HepG2 (cell line): ENCODE measurements around the gene UBAC1. TPM values are rescaled to one million over a fixed set of nuclear protein-coding genes. Genes with fewer than 3 reads are reported as not detected.

Experiments
- EP300 ChIP-seq, 3 experiments: sonication (generic) in 1 of 3; formaldehyde crosslinking in 1 of 3; IDR thresholded peaks; 2 replicates each; pipeline versions ENCODE4 v1.5.1 to v1.6.1; 2011 to 2020; ENCODE audit warnings: low read depth in 2 of 3, low read length in 2 of 3, borderline replicate concordance in 1 of 3, improper control_type of control experiment in 1 of 3, mild to moderate bottlenecking in 1 of 3, missing genetic modification reagents in 1 of 3, moderate library complexity in 1 of 3
- FOXK2 ChIP-seq: fragments of 450-650 bp; IDR thresholded peaks from 2 replicates; pipeline ENCODE4 v1.6.1; 2016
- FOXM1 ChIP-seq: sonication (generic); formaldehyde crosslinking; IDR thresholded peaks from 2 replicates; pipeline ENCODE4 v1.5.0; 2020; ENCODE audit warnings: missing genetic modification reagents
- HCFC1 ChIP-seq: fragments of 150-350 bp; IDR thresholded peaks from 2 replicates; pipeline ENCODE4 v1.6.1; 2014; ENCODE audit warnings: low read depth, low read length
- HDAC6 ChIP-seq: fragments of 200-600 bp; sonication (generic); IDR thresholded peaks from 2 replicates; pipeline ENCODE4 v1.7.0; 2017; ENCODE audit warnings: mild to moderate bottlenecking, antibody characterized with exemption, low read length, low read depth
- IKZF4 ChIP-seq: sonication (generic); formaldehyde crosslinking; IDR thresholded peaks from 2 replicates; pipeline ENCODE4 v1.5.1; 2020; ENCODE audit warnings: borderline replicate concordance, mild to moderate bottlenecking, low read depth, missing genetic modification reagents; ENCODE audit errors: not compliant biosample characterization
- KLF13 ChIP-seq: sonication (generic); formaldehyde crosslinking; IDR thresholded peaks from 2 replicates; pipeline ENCODE4 v1.4.0; 2020; ENCODE audit warnings: mild to moderate bottlenecking, missing genetic modification reagents
- PREB ChIP-seq: sonication (generic); formaldehyde crosslinking; IDR thresholded peaks from 2 replicates; pipeline ENCODE4 v1.4.0; 2020; ENCODE audit warnings: missing genetic modification reagents
- SAP130 ChIP-seq: IDR thresholded peaks from 2 replicates; pipeline ENCODE4 v1.6.1; 2016; ENCODE audit warnings: low read depth
- SMAD3 ChIP-seq: sonication (generic); formaldehyde crosslinking; IDR thresholded peaks from 2 replicates; pipeline ENCODE4 v1.4.0; 2020; ENCODE audit warnings: missing genetic modification reagents
- SRY ChIP-seq: sonication (generic); formaldehyde crosslinking; IDR thresholded peaks from 2 replicates; pipeline ENCODE4 v1.8.0; 2022; ENCODE audit warnings: mild to moderate bottlenecking, missing genetic modification reagents
- TBL1XR1 ChIP-seq: fragments of 150-350 bp; IDR thresholded peaks from 2 replicates; pipeline ENCODE4 v1.6.1; 2014; ENCODE audit warnings: borderline replicate concordance, low read length; ENCODE audit not compliant: partially characterized antibody
- ZBTB25 ChIP-seq: IDR thresholded peaks from 2 replicates; pipeline ENCODE4 v1.6.1; 2018; ENCODE audit warnings: missing genetic modification reagents
- ZFP82 ChIP-seq: sonication (generic); formaldehyde crosslinking; IDR thresholded peaks from 2 replicates; pipeline ENCODE4 v1.5.1; 2020; ENCODE audit warnings: mild to moderate bottlenecking, missing genetic modification reagents, borderline replicate concordance
- ZHX1 ChIP-seq: sonication (generic); formaldehyde crosslinking; IDR thresholded peaks from 2 replicates; pipeline ENCODE4 v1.8.1; 2022; ENCODE audit warnings: low read depth, mild to moderate bottlenecking, missing genetic modification reagents
- ZNF124 ChIP-seq: sonication (generic); formaldehyde crosslinking; IDR thresholded peaks from 2 replicates; pipeline ENCODE4 v1.4.0; 2020; ENCODE audit warnings: missing genetic modification reagents
- ZNF746 ChIP-seq: sonication (generic); formaldehyde crosslinking; IDR thresholded peaks from 2 replicates; pipeline ENCODE4 v1.8.0; 2022; ENCODE audit warnings: mild to moderate bottlenecking, missing genetic modification reagents
- ZSCAN21 ChIP-seq: sonication (generic); formaldehyde crosslinking; IDR thresholded peaks from 2 replicates; pipeline ENCODE4 v1.8.0; 2022; ENCODE audit warnings: mild to moderate bottlenecking, missing genetic modification reagents, moderate library complexity, borderline replicate concordance
- polyA plus RNA-seq, 8 experiments: library from polyadenylated mRNA; depleted of rRNA in 3 of 8; stranded (reverse) in 7 of 8; unstranded in 1 of 8; fragments of >200 nt; fragmentation: Illumina TruSeq in 4 of 8; extraction: Trizol in 4 of 8; gene quantifications; 2 replicates each; pipeline versions ENCODE4 v1.2.1 to v1.2.3, GENCODE V29; 2011 to 2016; ENCODE audit warnings: low read depth in 4 of 8, missing spikeins in 1 of 8, mixed read lengths in 1 of 8; ENCODE audit not compliant: insufficient read depth in 1 of 8
- total RNA-seq, 5 experiments: library from RNA; depleted of rRNA; stranded (reverse); fragments of >200 nt; fragmentation: Illumina TruSeq; extraction: Trizol; gene quantifications; 2 replicates each; pipeline ENCODE4 v1.2.3, GENCODE V29; 2016; ENCODE audit warnings: low read depth in 1 of 5
- TF ChIP-seq, protein P1 (sequence below): sonication (generic); formaldehyde crosslinking; IDR thresholded peaks from 2 replicates; pipeline ENCODE4 v1.4.0; 2020; ENCODE audit warnings: missing genetic modification reagents
- TF ChIP-seq, protein P2 (sequence below): sonication (generic); formaldehyde crosslinking; IDR thresholded peaks from 2 replicates; pipeline ENCODE4 v1.4.0; 2020; ENCODE audit warnings: missing genetic modification reagents, borderline replicate concordance

UBAC1 gene
- total and polyA plus RNA-seq, 2 of the 13 experiments (the other 11 are each of a cell fraction or from before 2014, with no cell fraction given): 32.2 to 34.1 TPM

DNA sequence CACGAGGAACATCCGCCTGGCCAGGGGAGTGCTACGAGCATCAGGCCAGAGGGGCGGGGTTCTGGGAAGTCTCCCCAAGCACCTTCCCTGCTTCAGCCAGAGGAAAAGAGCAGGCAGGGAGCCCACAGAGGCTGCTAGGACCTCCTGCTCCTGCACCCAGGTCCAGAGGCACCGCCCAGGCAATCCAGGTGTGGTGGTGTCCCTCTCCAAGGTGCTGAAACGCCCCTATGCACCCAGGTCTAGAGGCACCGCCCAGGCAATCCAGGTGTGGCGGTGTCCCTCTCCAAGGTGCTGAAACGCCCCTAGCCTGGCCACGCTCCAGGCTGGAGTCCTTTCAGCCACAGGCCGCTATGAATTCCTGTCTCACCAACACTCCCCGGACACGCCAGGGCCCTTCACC lies 10.7 kb upstream of the UBAC1 start (continued):
- TF ChIP-seq PREB (CRISPR knock-in tag) (peak; percentile 97), KLF13 (CRISPR knock-in tag) (peak; percentile 99), FOXM1 (CRISPR knock-in tag) (peak; percentile 91; the same call in 1 of the 2 replicates), EP300 (IDR thresholded peaks at IDR 0.05; ENCODE audit: low read depth in 2 of 2, low read length in 2 of 2) (0 out of 4 replicates have a peak, but pooled peaks of 1 of the 2 experiments have one; percentile 24), EP300 (CRISPR knock-in tag; IDR thresholded peaks at IDR 0.05; ENCODE audit: borderline replicate concordance) (peak; percentile 65; the same call in 1 of the 2 replicates), ZNF746 (CRISPR knock-in tag) (peak; percentile 96), SAP130 (CRISPR knock-in tag) (peak; percentile 100), SMAD3 (CRISPR knock-in tag) (peak; percentile 100), ZHX1 (CRISPR knock-in tag) (peak; percentile 94; the same call in 1 of the 2 replicates), ZNF124 (CRISPR knock-in tag) (peak; percentile 99), TBL1XR1 (no peak), SRY (CRISPR knock-in tag) (peak; percentile 100), ZBTB25 (CRISPR knock-in tag) (peak; percentile 99), HDAC6 (no peak), HCFC1 (peak; percentile 51; the same call in 1 of the 2 replicates), ZSCAN21 (CRISPR knock-in tag) (peak; percentile 99), FOXK2 (no peak), IKZF4 (peak; percentile 100), ZFP82 (CRISPR knock-in tag) (peak; percentile 99)
- TF ChIP-seq, protein P1, sequence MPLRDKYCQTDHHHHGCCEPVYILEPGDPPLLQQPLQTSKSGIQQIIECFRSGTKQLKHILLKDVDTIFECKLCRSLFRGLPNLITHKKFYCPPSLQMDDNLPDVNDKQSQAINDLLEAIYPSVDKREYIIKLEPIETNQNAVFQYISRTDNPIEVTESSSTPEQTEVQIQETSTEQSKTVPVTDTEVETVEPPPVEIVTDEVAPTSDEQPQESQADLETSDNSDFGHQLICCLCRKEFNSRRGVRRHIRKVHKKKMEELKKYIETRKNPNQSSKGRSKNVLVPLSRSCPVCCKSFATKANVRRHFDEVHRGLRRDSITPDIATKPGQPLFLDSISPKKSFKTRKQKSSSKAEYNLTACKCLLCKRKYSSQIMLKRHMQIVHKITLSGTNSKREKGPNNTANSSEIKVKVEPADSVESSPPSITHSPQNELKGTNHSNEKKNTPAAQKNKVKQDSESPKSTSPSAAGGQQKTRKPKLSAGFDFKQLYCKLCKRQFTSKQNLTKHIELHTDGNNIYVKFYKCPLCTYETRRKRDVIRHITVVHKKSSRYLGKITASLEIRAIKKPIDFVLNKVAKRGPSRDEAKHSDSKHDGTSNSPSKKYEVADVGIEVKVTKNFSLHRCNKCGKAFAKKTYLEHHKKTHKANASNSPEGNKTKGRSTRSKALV: peak; percentile 91
- TF ChIP-seq, protein P2, sequence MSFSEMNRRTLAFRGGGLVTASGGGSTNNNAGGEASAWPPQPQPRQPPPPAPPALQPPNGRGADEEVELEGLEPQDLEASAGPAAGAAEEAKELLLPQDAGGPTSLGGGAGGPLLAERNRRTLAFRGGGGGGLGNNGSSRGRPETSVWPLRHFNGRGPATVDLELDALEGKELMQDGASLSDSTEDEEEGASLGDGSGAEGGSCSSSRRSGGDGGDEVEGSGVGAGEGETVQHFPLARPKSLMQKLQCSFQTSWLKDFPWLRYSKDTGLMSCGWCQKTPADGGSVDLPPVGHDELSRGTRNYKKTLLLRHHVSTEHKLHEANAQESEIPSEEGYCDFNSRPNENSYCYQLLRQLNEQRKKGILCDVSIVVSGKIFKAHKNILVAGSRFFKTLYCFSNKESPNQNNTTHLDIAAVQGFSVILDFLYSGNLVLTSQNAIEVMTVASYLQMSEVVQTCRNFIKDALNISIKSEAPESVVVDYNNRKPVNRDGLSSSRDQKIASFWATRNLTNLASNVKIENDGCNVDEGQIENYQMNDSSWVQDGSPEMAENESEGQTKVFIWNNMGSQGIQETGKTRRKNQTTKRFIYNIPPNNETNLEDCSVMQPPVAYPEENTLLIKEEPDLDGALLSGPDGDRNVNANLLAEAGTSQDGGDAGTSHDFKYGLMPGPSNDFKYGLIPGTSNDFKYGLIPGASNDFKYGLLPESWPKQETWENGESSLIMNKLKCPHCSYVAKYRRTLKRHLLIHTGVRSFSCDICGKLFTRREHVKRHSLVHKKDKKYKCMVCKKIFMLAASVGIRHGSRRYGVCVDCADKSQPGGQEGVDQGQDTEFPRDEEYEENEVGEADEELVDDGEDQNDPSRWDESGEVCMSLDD (CRISPR knock-in tag): peak; percentile 94
